A673 (cell line): ENCODE measurements around the gene TFAM. TPM values are rescaled to one million over a fixed set of nuclear protein-coding genes. Genes with fewer than 3 reads are reported as not detected.
"Not testable (repeated sequence)": the region's sequence is repeated elsewhere in the genome, so short reads cannot be mapped to it uniquely, and the experiment has no call there.

Experiments
- BruUV-seq: library from RNA; stranded (reverse); fragments of 400-500 nt; replicated peaks from 2 replicates; lab custom pipeline; 2021; lab: Mats Ljungman, UMichigan
- CTCF ChIA-PET: fragments of 300-600 bp; sonication (Branson Sonifier 250); formaldehyde crosslinking; loops from one replicate; lab custom pipeline; 2022; ENCODE audit warnings: antibody characterized with exemption; lab: Charles Lee
- POLR2A ChIA-PET: fragments of 300-600 bp; sonication (Branson Sonifier 250); formaldehyde crosslinking; loops from one replicate; lab custom pipeline; 2022; ENCODE audit warnings: antibody characterized with exemption; ENCODE audit not compliant: low non-redundant PET; lab: Charles Lee
- DNase-seq: peaks from one replicate; pipeline ENCODE4 v3.0.0-alpha.2; 2015; ENCODE audit warnings: low spot score
- H3K27ac ChIP-seq: fragments of 200-600 bp; sonication (generic); 2 replicates; pipeline ENCODE4 v1.5.1; 2016; ENCODE audit warnings: mixed run types, low read depth, mild to moderate bottlenecking, mixed read lengths, antibody characterized with exemption, low read length; ENCODE audit not compliant: poor library complexity, severe bottlenecking
- H3K27me3 ChIP-seq: fragments of 200-600 bp; sonication (generic); replicated peaks from 2 replicates; pipeline ENCODE4 v1.6.1; 2017; ENCODE audit warnings: mixed run types, low read depth, mild to moderate bottlenecking, mixed read lengths, antibody characterized with exemption, low read length; ENCODE audit not compliant: insufficient read depth, poor library complexity
- H3K36me3 ChIP-seq: fragments of 200-600 bp; sonication (generic); 2 replicates; pipeline ENCODE4 v1.6.1; 2016; ENCODE audit warnings: mixed run types, mild to moderate bottlenecking, mixed read lengths, antibody characterized with exemption, low read length; ENCODE audit not compliant: insufficient read depth, poor library complexity, severe bottlenecking
- H3K4me1 ChIP-seq: fragments of 200-600 bp; sonication (generic); 2 replicates; pipeline ENCODE4 v1.6.1; 2017; ENCODE audit warnings: mixed run types, mild to moderate bottlenecking, mixed read lengths, antibody characterized with exemption, low read length; ENCODE audit not compliant: insufficient read depth, poor library complexity, severe bottlenecking
- H3K4me3 ChIP-seq: fragments of 200-600 bp; sonication (generic); 2 replicates; pipeline ENCODE4 v1.5.1; 2016; ENCODE audit warnings: low read depth, mixed run types, mild to moderate bottlenecking, mixed read lengths, low read length; ENCODE audit not compliant: poor library complexity, severe bottlenecking
- H3K9me3 ChIP-seq: fragments of 200-600 bp; sonication (generic); 2 replicates; pipeline ENCODE4 v1.6.1; 2016; ENCODE audit warnings: mixed run types, low read depth, mild to moderate bottlenecking, mixed read lengths, antibody characterized with exemption, low read length; ENCODE audit not compliant: poor library complexity, severe bottlenecking
- EZH2 ChIP-seq: fragments of 200-600 bp; sonication (generic); IDR thresholded peaks from 2 replicates; pipeline ENCODE4 v1.6.1; 2017; ENCODE audit warnings: borderline replicate concordance, low read depth, mild to moderate bottlenecking, mixed read lengths, antibody characterized with exemption, low read length; ENCODE audit not compliant: poor library complexity, severe bottlenecking
- intact Hi-C: fragments of 100-400 bp; cut with micrococcal nuclease; formaldehyde crosslinking; loops from one replicate; pipeline ENCODE4 v1.10.0; 2022; ENCODE audit not compliant: unreplicated experiment
- total RNA-seq: library from RNA; stranded (reverse); gene quantifications from 2 replicates; pipeline ENCODE4 v1.2.3, GENCODE V29; 2021
- TF ChIP-seq, protein P1 (sequence below): fragments of 300-800, 200-600 bp; sonication (generic); conservative IDR thresholded peaks from 2 replicates; pipeline ENCODE4 v1.5.1; 2017; ENCODE audit warnings: low read depth, mild to moderate bottlenecking, antibody characterized with exemption, low read length, moderate library complexity, mixed read lengths

Gene TFAM
- total RNA-seq, 1 experiment from 2014 or later: 113 TPM

DNA sequence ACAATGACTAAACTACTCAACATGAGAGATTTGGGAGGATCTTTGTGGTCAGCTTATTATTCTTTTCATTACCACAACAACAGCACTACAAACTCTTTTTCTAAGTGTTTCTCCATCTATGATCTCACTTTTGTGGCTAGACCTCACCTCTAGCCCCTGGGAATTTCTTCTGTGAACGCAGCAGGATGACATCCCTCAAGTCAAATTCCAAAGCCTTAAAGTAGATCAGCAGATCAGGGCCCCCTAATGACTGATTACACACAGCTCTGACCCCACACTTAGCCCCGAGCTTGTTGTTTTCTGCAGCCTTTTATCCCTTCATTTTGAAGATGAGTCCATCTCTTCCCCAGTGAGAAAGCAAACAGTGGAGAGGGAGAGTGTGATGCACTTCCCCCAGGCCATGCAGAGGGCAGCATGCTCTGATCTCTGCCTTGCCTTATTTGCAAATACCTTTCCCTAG lies 27.3 kb downstream of the TFAM start:
- H3K27ac ChIP-seq: no peak overlapping the region
- H3K9me3 ChIP-seq: no peaks in the 10 kb centered on the region
- TF ChIP-seq EZH2: no peak
- TF ChIP-seq, protein P1, sequence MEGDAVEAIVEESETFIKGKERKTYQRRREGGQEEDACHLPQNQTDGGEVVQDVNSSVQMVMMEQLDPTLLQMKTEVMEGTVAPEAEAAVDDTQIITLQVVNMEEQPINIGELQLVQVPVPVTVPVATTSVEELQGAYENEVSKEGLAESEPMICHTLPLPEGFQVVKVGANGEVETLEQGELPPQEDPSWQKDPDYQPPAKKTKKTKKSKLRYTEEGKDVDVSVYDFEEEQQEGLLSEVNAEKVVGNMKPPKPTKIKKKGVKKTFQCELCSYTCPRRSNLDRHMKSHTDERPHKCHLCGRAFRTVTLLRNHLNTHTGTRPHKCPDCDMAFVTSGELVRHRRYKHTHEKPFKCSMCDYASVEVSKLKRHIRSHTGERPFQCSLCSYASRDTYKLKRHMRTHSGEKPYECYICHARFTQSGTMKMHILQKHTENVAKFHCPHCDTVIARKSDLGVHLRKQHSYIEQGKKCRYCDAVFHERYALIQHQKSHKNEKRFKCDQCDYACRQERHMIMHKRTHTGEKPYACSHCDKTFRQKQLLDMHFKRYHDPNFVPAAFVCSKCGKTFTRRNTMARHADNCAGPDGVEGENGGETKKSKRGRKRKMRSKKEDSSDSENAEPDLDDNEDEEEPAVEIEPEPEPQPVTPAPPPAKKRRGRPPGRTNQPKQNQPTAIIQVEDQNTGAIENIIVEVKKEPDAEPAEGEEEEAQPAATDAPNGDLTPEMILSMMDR: no peak
- no peak for DNase-seq
- CTCF ChIA-PET: no interaction called here
- intact Hi-C loops: loop anchor here (5.0 to 10.0 kb wide), 3 partner anchors 120 to 362 kb away; no protein-coding TSS in a partner anchor
- H3K4me1 ChIP-seq: no peaks in the 10 kb centered on the region
- H3K4me3 ChIP-seq: no peak overlapping the region
- no TSS peak for BruUV-seq
- no peaks in the 10 kb centered on the region for H3K36me3 ChIP-seq
- no peaks in the 10 kb centered on the region for H3K27me3 ChIP-seq
- POLR2A ChIA-PET: no interaction called here

DNA sequence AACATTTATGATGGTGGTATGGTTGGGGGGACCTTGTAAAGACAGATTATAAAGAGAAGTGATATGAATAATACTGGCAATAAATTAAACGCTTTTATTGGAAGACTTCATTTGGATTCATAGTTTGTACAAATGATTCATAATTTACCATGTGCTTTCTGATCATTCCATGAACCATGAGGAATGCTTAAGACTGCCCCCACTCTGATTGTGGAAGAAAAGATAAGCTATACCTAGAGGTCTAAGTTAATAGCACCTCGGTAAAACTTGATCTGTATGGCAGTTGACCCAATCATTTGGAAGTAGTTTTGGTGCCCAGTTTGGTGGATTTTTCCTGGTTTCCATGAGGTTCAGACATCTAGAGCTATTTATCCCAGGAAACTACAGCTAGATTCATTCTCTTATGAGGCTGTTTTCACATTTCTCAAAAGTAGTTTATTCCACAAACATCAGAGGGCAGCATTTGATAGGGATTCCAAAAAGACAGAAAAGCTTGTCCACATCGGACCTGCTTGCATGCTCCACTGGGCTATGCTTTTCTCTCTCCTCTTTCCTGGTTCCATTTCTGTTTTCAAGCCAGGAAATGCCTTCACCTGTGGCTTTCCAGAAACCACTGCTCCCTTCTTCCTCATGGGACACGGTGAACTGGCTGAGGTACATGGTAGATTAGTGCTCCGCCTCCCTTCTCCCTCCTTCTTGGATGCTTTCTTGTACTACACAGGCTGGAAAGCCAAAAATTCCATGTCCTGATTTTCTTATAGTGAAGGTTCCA lies 29.2 kb downstream of the TFAM start:
- Histone ChIP-seq H3K4me1 (no peaks in the 10 kb centered on the region), H3K27me3 (no peaks in the 10 kb centered on the region), H3K9me3 (no peaks in the 10 kb centered on the region), H3K36me3 (no peaks in the 10 kb centered on the region), H3K4me3 (no peak overlapping the region), H3K27ac (no peak overlapping the region)
- no peak for TF ChIP-seq EZH2
- TF ChIP-seq, protein P1: peak; percentile 48
- BruUV-seq: no TSS peak
- POLR2A ChIA-PET: no interaction called here
- CTCF ChIA-PET: interaction anchor here (0.5 to 1.5 kb wide), 5 partner anchors 24 to 318 kb away, joined by 3 to 8 read pairs (median 3); no protein-coding TSS in a partner anchor
- intact Hi-C loops: loop anchor here (5.0 to 10.0 kb wide), 4 partner anchors 98 to 360 kb away; partner anchors contain the start of gene BICC1
- peak; percentile 54 for DNase-seq

DNA sequence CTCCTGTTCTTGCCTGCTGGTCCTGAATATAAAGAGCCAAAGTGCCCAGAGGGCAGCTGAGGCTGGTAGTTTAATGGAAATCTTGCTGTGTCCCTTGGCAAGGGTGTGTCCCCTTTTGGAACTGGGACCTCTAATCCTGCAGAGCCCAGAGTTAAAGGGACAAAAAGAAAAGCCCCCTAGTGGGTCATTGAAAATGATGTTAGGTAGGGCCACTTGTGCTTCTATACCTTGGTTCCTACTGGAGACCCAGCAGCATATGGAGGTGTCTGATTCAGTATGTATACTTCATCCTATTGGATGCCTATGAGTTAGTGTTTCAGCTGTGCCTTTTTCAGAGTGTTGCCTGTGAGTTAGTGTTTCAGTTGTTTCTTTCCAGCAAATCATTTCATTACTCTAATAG lies 30.5 kb downstream of the TFAM start:
- BruUV-seq: no TSS peak
- ChIA-PET CTCF (no interaction called here), POLR2A (no interaction called here)
- no peaks in the 10 kb centered on the region for H3K27me3 ChIP-seq
- no peak overlapping the region for H3K27ac ChIP-seq
- H3K4me1 ChIP-seq: no peaks in the 10 kb centered on the region
- no peak for DNase-seq
- H3K9me3 ChIP-seq: no peaks in the 10 kb centered on the region
- TF ChIP-seq, protein P1: no peak
- no peak for TF ChIP-seq EZH2
- H3K4me3 ChIP-seq: no peak overlapping the region
- H3K36me3 ChIP-seq: no peaks in the 10 kb centered on the region
- intact Hi-C loops: loop anchor here (5.0 to 10.0 kb wide), 3 partner anchors 97 to 359 kb away; partner anchors contain the start of gene BICC1

DNA sequence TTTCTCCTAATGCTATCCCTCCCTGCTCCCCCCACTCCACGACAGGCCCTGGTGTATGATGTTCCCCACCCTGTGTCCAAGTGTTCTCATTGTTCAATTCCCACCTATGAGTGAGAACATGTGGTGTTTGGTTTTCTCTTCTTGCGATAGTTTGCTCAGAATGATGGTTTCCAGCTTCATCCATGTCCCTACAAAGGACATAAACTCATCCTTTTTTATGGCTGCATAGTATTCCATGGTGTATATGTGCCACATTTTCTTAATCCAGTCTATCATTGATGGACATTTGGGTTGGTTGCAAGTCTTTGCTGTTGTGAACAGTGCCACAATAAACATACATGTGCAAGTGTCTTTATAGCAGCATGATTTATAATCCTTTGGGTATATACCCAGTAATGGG lies 32.7 kb downstream of the TFAM start:
- BruUV-seq, H3K36me3 ChIP-seq, CTCF ChIA-PET, H3K4me1 ChIP-seq, H3K27me3 ChIP-seq, DNase-seq, POLR2A ChIA-PET, H3K4me3 ChIP-seq, H3K27ac ChIP-seq, H3K9me3 ChIP-seq: not testable (repeated sequence)
- intact Hi-C loops: loop anchor here (5.0 to 10.0 kb wide), 3 partner anchors 94 to 357 kb away; partner anchors contain the start of gene BICC1
